Upper lobe of left lung (tissue), 4 donors: ENCODE measurements around the gene MAP7D3.
"Not testable (repeated sequence)": the region's sequence is repeated elsewhere in the genome, so short reads cannot be mapped to it uniquely, and the experiment has no call there.

Source experiments
- POLR2A ChIP-seq, 4 donors: fragments of 450-650 bp; IDR thresholded peaks; one replicate each; pipeline ENCODE4 v1.5.1; 2016 to 2017; ENCODE audit warnings: antibody characterized with exemption in 4 of 4, mild to moderate bottlenecking in 2 of 4
- TF ChIP-seq, protein P1 (sequence below), 6 experiments: fragments of 450-650 bp in 4 of 6; fragments of 200-600 bp in 2 of 6; sonication (generic) in 2 of 6; IDR thresholded peaks; one replicate each; pipeline ENCODE4 v1.5.1; 2016 to 2019; ENCODE audit warnings: antibody characterized with exemption in 6 of 6

DNA sequence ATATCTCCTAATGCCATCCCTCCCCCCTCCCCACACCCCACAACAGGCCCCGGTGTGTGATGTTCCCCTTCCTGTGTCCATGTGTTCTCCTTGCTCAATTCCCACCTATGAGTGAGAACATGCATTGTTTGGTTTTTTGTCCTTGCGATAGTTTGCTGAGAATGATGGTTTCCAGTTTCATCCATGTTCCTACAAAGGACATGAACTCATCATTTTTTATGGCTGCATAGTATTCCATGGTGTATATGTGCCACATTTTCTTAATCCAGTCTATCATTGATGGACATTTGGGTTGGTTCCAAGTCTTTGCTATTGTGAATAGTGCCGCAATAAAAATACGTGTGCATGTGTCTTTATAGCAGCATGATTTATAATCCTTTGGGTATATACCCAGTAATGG is 13.4 kb downstream of the MAP7D3 start:
- TF ChIP-seq, protein P1, sequence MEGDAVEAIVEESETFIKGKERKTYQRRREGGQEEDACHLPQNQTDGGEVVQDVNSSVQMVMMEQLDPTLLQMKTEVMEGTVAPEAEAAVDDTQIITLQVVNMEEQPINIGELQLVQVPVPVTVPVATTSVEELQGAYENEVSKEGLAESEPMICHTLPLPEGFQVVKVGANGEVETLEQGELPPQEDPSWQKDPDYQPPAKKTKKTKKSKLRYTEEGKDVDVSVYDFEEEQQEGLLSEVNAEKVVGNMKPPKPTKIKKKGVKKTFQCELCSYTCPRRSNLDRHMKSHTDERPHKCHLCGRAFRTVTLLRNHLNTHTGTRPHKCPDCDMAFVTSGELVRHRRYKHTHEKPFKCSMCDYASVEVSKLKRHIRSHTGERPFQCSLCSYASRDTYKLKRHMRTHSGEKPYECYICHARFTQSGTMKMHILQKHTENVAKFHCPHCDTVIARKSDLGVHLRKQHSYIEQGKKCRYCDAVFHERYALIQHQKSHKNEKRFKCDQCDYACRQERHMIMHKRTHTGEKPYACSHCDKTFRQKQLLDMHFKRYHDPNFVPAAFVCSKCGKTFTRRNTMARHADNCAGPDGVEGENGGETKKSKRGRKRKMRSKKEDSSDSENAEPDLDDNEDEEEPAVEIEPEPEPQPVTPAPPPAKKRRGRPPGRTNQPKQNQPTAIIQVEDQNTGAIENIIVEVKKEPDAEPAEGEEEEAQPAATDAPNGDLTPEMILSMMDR (IDR thresholded peaks at IDR 0.05): not testable (repeated sequence)
- not testable (repeated sequence) for TF ChIP-seq POLR2A (IDR thresholded peaks at IDR 0.05)
